Posterior cingulate gyrus (tissue), 11 donors: ENCODE measurements around the gene CDC42BPB.

ENCODE experiments used
- DNase-seq, 10 donors: peaks; one replicate each; pipeline versions ENCODE4 v3.0.0 to v3.0.0-alpha.2; 2020 to 2021; ENCODE audit warnings: mixed read lengths in 3 of 10
- intact Hi-C: fragments of 100-400 bp; cut with DNase I; formaldehyde crosslinking; loops from one replicate; pipeline ENCODE4 v1.15.1; 2023

CDC42BPB gene

DNA sequence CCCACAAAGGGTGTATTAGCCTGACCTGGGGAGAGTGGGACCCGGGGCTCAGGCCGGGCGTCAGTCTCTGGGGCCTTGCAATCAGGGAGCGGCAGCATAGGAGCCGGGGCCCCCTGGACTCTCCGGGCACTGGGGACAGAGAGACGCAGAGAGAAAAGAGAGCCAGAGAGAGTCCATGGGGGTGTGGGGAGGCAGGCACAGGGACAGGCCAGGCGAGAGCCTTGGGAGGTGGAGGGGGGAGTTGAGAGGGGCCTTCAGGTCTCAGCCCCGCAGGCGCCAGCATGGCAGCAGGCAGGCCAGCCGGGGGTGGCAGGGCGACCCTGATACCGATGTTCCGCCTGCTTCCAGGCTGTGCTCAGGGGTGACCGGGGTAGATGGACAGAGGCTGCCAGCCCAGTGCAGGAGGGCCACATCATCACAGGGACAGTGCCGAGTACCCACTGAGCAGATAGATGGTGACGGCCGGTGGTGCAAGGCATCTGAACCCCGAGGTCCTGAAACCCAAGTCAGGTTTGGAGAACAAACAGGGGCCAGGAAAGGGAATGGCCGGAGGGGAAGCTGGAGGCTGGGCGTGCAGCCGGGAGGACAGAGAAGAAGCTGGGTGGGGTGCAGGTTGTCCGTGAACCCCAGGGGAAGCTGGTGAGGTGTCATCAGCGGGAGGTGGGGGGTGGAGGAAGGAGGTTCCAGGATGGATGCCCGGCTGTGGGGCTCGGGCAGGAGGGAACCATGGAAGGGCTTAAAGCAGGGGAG, 40.1 kb upstream of the CDC42BPB start:
- intact Hi-C loops = no loop called here
- peak in 1 of 10 donors; percentile 61 for DNase-seq

DNA sequence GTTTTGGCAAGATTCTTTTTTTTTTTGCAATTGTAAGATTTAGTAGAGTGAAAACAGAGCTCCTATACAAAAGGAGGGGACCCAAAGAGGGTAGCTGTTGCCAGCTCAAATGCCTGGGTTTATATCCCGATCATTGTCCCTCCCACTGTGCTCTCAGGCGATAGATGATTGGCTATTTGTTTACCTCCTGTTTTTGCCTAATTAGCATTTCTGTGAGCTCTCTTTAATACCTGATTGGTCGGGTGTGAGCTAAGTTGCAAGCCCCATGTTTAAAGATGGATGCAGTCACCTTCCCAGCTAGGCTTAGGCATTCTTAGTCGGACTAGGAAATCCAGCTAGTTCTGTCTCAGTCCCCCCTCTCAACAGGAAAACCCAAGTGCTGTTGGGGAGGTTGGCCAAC, 39.0 kb upstream of the CDC42BPB start:
- DNase-seq = no peak
- intact Hi-C loops = no loop called here

DNA sequence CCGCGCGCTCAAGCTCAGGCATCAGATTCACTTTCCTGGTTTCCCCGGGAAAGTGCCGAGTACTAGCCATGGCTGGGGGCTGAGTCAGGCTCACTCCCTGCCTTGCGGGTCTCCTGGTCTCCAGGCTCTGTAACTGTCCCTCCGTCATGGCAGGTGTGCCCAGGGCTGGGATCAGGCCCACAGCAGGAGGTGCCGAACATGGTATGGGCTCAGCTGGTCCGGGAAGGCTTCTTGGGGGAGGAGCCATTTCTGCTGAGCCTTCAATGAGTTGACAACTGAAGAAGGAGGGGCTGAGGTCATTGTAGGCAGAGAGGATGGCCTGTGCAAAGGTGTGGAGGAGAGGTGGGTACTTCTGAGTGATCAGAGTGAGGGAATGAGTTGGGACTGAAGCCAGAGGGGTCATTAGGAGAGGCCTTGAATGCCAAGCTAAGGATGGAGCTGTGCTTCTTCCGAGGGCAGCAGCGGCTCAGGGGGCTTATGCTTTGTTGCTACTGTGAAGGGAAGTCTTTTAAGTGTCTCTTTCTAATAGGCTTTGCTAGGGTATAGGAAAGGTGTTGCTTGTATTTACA, 37.9 kb upstream of the CDC42BPB start:
- intact Hi-C loops = no loop called here
- DNase-seq = no peak

DNA sequence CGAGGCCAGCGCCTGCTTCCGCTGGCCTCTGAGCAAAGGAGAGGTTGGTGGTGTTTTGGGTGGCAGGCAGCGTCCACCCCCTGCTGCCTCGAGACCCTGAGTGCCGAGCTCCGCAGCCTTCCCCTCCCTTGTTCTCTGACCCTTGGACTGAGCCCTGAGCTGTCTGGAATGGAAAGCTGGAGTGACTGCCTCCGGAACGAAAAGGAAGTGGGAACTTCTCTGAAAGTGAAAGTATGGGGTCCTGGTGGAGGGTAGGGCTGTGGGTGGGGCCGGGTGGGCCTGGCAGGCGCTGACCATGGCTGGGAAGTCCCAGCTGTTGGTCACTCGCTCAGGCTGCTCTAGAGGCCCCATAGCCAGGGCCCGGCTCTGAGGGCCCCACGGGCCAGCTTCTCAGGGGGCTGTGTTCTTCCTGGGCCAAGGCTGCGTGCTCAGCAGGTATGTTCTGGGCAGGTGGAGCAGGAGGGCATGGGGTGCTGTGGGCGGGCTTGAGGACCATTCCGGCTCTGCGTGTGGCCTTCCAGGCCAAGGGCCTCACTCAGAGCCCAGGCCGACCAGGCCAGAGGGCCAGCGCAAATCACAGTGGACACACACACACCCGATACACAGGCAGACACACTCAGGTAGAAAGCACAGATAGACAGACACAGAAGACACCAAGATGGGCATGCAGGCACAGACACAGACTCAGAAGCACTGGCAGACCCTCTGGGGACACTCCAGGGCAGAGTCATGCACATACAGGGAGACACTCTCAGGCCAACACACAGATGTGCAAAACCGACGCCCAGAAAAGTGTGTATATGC, 37.3 kb upstream of the CDC42BPB start, which contains the start of gene EXOC3L4:
TSS of gene EXOC3L4 (plus strand) at position 320 of the 804 bp plus-strand sequence. CDS start 5,495 bp downstream, outside the sequence.
- peak in 1 of 10 donors; percentile 53 for DNase-seq
- intact Hi-C loops = no loop called here

DNA sequence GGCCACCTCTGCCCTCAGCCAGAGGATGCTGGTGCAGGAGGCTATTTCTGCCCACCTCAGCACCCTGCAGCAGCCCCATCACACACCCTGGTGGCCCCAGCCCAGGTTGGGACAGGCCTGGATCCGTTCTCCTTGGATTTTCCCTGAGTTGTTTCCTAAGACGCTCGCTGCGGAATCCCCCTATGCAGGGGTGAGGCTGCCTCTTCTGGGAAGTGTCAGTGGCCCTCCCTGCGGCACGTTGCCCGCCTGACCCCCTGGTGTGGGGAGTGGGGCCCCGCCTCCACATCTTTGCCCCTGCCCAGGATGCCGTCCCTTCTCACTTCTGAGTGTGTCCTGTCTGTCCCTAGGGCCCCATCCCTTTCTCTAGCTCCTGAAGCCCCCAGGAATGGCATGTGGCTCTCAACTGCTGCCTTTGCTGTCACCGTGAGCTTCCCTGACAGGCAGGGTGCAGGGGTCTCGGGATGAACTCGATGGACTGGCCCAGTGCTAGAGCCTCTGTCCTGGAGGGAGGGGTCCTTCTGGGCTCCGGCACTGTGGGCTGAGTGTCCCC, 36.6 kb upstream of the CDC42BPB start:
- peak in 1 of 10 donors; percentile 66 for DNase-seq
- intact Hi-C loops = no loop called here

DNA sequence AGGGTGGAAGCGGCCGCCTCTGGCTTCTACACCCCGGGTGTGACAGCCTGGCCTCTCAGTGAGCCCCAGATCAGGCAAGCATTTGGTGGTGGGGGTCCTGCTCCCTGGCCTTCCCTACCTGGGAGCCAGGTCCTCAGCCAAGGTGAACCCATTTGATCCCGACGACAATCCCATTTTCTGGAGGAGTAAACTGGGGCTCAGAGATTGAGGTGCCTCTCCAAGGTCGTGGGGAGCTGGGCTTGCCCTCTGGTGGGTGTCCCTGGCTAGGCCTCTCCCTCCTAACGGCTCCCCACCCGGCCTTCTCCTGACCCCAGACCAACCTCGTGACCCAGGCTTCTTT, 34.5 kb upstream of the CDC42BPB start:
- DNase-seq = peak in 2 of 10 donors; percentile 25 to 75

DNA sequence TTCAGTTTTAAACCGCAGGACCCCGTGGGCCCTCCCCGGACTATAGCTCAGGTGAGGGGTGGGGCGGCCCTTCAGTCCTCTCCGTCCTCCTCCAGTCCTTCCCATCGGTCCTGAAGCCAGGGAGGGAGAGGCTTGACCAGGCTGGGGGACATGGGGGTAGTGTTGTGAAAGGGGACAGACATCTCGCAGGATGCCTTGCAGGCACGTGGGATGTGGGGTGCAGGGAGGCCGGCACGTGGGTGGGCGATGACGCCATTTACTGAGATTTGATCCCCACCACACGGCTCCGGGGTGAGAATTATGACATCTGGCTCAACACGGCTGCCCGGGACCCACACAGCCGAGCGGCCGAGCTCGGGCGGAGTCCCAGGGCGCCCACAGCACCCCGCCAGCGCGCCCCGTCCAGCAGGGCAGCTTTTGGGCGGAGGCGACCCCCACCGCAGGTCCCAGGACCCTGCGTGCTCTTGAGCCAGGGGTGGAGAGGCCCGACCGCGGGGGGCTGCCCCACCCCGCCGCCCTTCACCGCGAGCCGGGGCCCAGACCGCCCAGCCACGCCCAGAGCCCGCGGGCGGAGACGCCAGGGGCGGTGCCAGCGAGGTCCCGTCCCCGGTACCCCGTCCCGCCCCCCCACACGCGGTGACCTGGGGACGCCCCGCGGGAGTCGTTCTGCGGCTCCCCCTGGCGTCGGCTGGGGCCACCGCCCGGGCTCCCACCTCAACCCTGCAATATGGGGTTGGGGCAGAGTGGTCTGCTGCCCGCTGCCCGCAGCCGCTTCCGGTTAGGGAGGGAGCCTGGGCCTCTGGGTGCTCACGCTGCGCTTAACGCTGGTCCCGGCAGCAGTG, 33.9 kb upstream of the CDC42BPB start:
- DNase-seq = peak in 3 of 10 donors; percentile 54 to 77 (median 55)

More for the DNA sequence above, 34.5 kb upstream of the CDC42BPB start:
- intact Hi-C loops = no loop called here

GRCh38 chr14:103090481-103091020, 33.2 kb upstream of the CDC42BPB start:
- DNase-seq = peak in 1 of 10 donors; percentile 67
- intact Hi-C loops = no loop called here

More for the DNA sequence above, 33.9 kb upstream of the CDC42BPB start:
- intact Hi-C loops = no loop called here

DNA sequence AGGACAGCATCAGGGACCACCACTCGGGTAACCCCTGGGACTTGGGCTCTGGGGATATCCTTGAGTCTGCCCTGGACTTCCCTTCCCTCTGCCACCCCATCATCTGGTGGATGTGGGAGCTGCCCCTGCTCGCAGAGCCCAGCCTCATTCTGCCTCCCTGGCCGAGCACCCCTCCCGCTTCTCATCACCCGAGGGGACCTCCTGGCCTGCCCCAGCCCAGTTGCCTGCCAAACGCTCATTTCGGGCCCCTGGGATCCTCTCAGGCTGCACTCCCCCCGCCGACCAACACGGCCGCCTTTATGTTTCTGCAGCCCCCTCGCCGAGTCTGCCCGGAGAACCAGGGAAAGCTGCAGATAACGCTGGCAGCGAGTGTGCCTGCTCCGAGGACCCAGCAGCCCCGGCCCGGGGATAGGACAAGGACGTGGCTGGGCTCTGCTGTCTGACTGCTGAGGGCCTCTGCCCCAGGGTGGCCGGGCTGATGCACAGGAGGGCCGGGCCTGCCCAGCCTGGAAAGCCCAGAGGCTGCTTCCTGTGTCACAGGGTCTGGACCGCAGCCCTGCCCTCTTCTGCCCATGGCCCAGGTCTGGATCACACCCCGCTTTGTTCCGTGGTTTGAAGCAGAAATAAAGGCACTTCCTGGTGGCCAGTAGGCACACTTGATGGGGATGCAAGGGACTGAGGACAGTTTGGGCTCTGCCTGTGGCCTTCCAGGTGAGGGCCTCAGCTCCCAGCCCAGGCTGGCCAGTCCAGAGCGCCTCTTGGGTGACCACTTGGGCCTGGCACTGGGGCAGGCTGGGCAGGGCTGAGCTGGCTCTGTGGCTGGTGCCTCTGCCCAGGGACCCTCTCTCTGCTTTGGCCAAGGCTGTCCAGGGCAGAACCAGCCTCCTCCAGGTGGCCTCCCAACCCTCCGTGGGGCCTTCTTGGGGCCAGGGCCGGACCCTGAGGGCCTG, 32.3 kb upstream of the CDC42BPB start:
- DNase-seq = peak in 2 of 10 donors; percentile 64 to 81
- intact Hi-C loops = no loop called here

DNA sequence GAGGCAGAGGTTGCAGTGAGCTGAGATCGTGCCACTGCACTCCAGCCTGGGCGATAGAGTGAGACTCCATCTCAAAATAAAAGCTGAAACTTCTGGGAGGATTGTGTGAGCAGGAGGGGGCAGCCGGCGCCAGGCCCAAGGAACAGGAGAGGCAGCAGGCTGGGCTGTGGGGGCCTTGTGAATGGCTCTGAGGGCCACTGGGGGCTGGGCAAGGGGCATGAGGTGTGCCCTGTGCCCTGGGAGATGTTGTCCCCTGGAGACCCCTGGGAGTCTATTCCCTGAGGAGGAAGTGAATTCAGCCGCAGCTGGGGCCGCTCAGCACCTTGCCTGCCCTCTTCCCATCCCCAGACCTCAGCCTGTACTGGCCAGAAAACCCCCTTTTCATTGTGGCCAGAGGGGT, 31.6 kb upstream of the CDC42BPB start:
- DNase-seq = peak in 2 of 10 donors; percentile 22 to 62
- intact Hi-C loops = no loop called here

- peak in 5 of 10 donors; percentile 19 to 83 (median 67) for DNase-seq
- intact Hi-C loops = no loop called here
These were observed 30.0 kb upstream of the CDC42BPB start for GRCh38 chr14:103087343-103087835.

GRCh38 chr14:103086771-103087342, 29.5 kb upstream of the CDC42BPB start:
- intact Hi-C loops = no loop called here
- DNase-seq = peak in 2 of 10 donors; percentile 53 to 66

DNA sequence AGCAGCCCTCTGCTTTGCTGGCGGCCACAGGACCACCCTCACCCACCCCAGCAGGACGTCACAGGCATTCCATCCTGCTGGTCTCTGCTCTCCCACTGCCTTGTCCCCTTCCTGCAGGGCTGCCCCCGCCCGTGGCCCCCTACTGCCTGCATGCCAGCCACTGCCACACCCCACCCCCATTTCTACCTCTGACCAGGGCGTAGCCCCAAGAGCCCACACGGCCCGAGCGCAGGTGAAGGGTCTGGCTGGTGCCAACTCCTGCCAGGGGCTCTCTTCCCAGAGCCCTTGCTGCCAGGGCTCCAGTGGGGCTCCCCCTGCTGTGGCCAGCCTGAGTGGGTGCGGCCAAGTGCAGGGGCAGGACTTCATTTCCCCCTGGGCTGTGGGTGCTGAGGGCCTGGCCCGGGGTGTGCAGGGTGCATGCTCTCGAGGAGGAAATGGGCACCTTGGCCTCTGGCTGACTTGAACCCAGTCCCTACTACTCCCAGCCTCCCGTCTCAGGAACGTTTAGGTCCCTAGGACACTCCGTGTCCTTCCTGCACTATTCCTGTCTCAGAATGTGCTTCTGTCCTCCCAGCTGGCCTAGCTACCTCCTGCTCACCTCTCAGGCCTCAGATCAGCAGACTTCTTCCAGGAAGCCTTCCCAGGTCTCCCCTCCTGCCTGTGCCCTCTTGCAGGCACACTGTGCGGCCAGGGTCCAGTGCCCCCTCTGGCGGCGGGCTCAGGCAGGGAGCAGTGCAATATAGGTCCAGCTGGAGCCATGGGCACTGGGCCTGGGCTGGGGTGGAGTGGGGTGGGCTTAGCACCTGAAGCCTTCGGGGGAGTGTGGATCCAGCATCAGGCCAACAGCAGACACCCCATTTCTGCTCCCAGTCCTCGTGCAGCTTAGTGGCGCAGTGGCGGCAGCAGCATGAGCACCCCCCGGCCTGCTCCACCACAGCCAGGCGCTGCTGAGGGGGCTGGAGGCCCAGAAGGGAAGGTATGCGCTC, 28.1 kb upstream of the CDC42BPB start:
- peak in 3 of 10 donors; percentile 57 to 75 (median 70) for DNase-seq
- intact Hi-C loops = no loop called here

DNA sequence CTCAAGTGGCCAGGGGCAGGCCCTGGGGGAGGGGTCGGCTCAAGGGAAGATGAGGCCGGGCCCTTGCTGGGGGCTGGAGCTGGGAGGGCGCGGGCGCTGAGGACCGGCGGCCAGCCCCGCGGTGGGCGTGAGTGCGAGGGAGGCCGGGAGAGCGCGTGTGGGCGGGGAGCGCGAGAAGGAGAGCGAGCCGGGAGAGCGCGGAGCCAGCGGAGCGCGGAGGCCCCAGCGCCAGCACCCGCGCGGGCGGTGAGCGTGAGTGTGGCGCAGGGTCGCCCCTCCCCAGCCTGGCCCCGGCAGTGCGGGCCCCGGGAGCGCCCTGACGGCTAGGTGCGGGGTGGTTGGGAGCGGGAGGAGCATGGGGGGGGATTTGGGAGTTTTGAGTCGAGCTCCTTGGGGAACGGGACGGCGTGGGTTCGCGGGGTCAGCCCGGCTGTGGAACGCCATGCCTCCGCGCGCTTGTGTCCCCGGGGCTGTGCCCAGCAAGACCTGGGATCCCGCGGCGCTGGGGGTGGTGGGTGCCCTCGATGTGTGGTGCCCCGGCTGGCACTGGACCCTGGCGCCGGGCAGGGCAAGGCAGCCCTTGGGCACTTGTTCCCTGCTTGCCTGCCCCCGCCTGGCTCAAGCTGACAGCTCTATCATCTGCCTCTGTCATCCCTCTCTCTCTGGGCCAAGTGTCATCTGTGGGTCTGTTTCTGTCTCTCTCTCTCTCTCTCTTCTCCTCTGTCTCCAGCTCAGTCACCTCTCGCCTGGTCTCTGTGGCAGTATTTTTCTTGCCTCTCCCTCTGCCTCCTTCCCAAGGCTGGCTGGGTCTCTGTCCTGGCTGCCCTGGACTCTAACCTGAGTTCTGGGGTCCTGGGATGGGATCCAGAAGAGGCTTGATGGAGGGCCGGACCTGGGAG, 26.9 kb upstream of the CDC42BPB start, which contains the start of gene LBHD2:
TSS of gene LBHD2 (plus strand) at position 190 of the 899 bp plus-strand sequence. CDS start 1,803 bp downstream, outside the sequence.
- DNase-seq = peak in 3 of 10 donors; percentile 65 to 79 (median 76)
- intact Hi-C loops = no loop called here

GRCh38 chr14:103081951-103082350, 24.6 kb upstream of the CDC42BPB start:
- intact Hi-C loops = no loop called here
- DNase-seq = no peak
